Peyer's patch (tissue), 4 donors: ENCODE data around the gene GNL2.

Source experiments
- POLR2A ChIP-seq, 2 donors: fragments of 450-650 bp; IDR thresholded peaks; one replicate each; pipeline ENCODE4 v1.5.1; 2017; ENCODE audit warnings: antibody characterized with exemption in 2 of 2, mild to moderate bottlenecking in 2 of 2, moderate library complexity in 2 of 2
- TF ChIP-seq, protein P1 (sequence below), 6 experiments: fragments of 450-650 bp in 4 of 6; fragments of 200-600 bp in 2 of 6; sonication (generic) in 1 of 6; IDR thresholded peaks; one replicate each; pipeline ENCODE4 v1.5.1; 2017 to 2019; ENCODE audit warnings: antibody characterized with exemption in 6 of 6, mild to moderate bottlenecking in 3 of 6, moderate library complexity in 1 of 6

DNA sequence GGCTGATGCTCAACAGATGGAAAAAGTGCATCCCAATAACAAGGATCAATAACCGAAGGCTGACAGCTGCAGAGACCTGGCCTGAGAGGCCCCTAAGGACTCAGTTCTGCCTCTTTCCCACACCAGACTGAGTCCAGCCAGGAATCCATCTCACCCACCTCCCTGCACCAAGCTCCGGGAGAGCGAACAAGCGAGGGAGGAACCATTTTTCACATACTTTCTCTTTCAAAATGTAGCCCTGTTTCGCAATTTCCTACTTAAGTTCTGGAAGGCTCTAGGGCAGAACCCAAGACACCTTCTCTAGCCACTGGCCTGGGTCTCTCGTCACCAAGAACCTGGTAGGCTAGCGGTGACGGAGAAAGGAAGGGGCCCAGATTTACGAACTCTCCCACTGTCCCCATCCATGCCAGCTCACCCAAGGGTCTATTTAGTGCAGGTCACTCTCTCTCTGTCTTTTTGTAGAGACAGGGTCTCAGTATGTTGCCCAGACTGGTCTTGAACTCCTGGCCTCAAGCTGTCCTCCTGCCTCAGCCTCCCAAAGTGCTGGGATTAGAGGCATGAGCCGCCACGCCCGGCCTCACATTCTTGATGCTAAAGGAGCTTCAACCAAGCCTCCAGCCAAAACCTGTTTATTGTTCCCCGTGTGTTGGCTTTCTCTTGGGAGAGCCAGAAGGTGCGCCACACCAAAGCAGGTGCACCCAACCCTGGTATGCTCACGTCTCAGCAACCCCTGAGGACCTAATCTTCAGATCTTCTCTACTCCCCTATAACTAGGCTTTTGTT is 10.9 kb upstream of the GNL2 start:
- TF ChIP-seq, protein P1, sequence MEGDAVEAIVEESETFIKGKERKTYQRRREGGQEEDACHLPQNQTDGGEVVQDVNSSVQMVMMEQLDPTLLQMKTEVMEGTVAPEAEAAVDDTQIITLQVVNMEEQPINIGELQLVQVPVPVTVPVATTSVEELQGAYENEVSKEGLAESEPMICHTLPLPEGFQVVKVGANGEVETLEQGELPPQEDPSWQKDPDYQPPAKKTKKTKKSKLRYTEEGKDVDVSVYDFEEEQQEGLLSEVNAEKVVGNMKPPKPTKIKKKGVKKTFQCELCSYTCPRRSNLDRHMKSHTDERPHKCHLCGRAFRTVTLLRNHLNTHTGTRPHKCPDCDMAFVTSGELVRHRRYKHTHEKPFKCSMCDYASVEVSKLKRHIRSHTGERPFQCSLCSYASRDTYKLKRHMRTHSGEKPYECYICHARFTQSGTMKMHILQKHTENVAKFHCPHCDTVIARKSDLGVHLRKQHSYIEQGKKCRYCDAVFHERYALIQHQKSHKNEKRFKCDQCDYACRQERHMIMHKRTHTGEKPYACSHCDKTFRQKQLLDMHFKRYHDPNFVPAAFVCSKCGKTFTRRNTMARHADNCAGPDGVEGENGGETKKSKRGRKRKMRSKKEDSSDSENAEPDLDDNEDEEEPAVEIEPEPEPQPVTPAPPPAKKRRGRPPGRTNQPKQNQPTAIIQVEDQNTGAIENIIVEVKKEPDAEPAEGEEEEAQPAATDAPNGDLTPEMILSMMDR (IDR thresholded peaks at IDR 0.05) = no peak
- no peak for TF ChIP-seq POLR2A (IDR thresholded peaks at IDR 0.05)
